SU-DHL-6 (cell line): ENCODE measurements around the gene TNPO1.

Experiments
- H2AFZ ChIP-seq: fragments of 200-600 bp; sonication (generic); 2 replicates; pipeline ENCODE4 v1.6.1; 2014; ENCODE audit warnings: low read depth, mild to moderate bottlenecking, moderate library complexity, mixed read lengths, antibody characterized with exemption, low read length; ENCODE audit not compliant: severe bottlenecking
- H3F3A ChIP-seq: fragments of 200-600 bp; shearing (Covaris generic); 2 replicates; pipeline ENCODE4 v1.6.0; 2016; ENCODE audit warnings: antibody characterized with exemption, mild to moderate bottlenecking; ENCODE audit not compliant: insufficient read depth
- H3K27ac ChIP-seq: fragments of 200-600 bp; sonication (generic); 2 replicates; pipeline ENCODE4 v1.5.1; 2016; ENCODE audit warnings: low read depth, mild to moderate bottlenecking, low read length, moderate library complexity, mixed read lengths
- H3K27me3 ChIP-seq: fragments of 200-600 bp; sonication (generic), shearing (Covaris generic); 2 replicates; pipeline ENCODE4 v1.6.0; 2014; ENCODE audit warnings: mild to moderate bottlenecking, low read length
- H3K36me3 ChIP-seq: fragments of 200-600 bp; sonication (generic); 2 replicates; pipeline ENCODE4 v1.6.1; 2014; ENCODE audit warnings: mild to moderate bottlenecking, low read length, mixed read lengths
- H3K4me2 ChIP-seq: fragments of 300-600, 200-600 bp; shearing (Covaris generic), sonication (generic); 2 replicates; pipeline ENCODE4 v1.6.0; 2014; ENCODE audit warnings: low read length, low read depth, mild to moderate bottlenecking; ENCODE audit not compliant: poor library complexity, severe bottlenecking
- H3K4me3 ChIP-seq: fragments of 200-600 bp; sonication (generic); 2 replicates; pipeline ENCODE4 v1.5.1; 2014; ENCODE audit warnings: antibody characterized with exemption, low read length, mild to moderate bottlenecking, mixed read lengths; ENCODE audit not compliant: insufficient read depth, poor library complexity, severe bottlenecking
- H3K79me2 ChIP-seq: fragments of 200-600 bp; sonication (generic); 2 replicates; pipeline ENCODE4 v1.6.1; 2014; ENCODE audit warnings: mild to moderate bottlenecking, low read length, moderate library complexity; ENCODE audit not compliant: insufficient read depth
- H3K9ac ChIP-seq: fragments of 200-600 bp; sonication (generic); 2 replicates; pipeline ENCODE4 v1.7.0; 2014; ENCODE audit warnings: mild to moderate bottlenecking, low read length
- H3K9me2 ChIP-seq: fragments of 200-600 bp; sonication (generic); replicated peaks from 2 replicates; pipeline ENCODE4 v1.6.1; 2014; ENCODE audit warnings: low read length; ENCODE audit not compliant: insufficient read depth
- H3K9me3 ChIP-seq: fragments of 200-600 bp; sonication (generic); 2 replicates; pipeline ENCODE4 v1.6.1; 2014; ENCODE audit warnings: low read length, mixed read lengths; ENCODE audit not compliant: insufficient read depth
- H4K20me1 ChIP-seq: fragments of 200-600 bp; sonication (generic); 2 replicates; pipeline ENCODE4 v1.6.1; 2014; ENCODE audit warnings: low read depth, mild to moderate bottlenecking, antibody characterized with exemption, low read length, moderate library complexity, mixed read lengths
- EZH2phosphoT487 ChIP-seq: fragments of 200-600 bp; sonication (generic), shearing (Covaris generic); conservative IDR thresholded peaks from 2 replicates; pipeline ENCODE4 v1.6.1; 2018; ENCODE audit warnings: mild to moderate bottlenecking, antibody characterized with exemption, low read length, moderate library complexity, mixed read lengths
- TF ChIP-seq, protein P1 (sequence below): fragments of 200-600 bp; sonication (generic); IDR thresholded peaks from one replicate; pipeline ENCODE4 v1.5.1; 2017; ENCODE audit warnings: antibody characterized with exemption, mild to moderate bottlenecking, low read length, moderate library complexity; ENCODE audit not compliant: insufficient read depth, poor library complexity, severe bottlenecking

The TNPO1 gene

DNA sequence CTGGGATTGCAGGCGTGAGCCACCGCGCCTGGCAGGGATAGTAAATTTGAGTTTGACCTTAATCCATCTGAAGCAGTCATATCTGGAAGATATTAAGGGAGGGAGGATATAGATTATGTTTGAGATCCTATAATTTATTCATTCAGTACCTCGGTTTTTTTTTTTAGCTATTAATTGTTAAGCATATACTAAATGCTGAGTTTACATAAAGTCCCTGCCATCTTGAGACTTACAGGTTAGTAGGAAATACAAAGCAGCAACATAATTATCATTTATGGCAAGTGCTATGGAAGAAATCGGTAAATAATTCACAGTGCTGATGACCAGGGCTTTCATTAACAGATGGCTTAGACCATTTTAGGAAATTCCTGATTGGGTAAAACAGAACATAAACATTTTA lies 72.9 kb downstream of the TNPO1 start:
- peaks cover 65% of the 10 kb centered on the region for H3K36me3 ChIP-seq
- H3F3A ChIP-seq: no peaks in the 10 kb centered on the region
- H3K27me3 ChIP-seq: no peaks in the 10 kb centered on the region
- no peak overlapping the region for H3K4me3 ChIP-seq
- TF ChIP-seq, protein P1, sequence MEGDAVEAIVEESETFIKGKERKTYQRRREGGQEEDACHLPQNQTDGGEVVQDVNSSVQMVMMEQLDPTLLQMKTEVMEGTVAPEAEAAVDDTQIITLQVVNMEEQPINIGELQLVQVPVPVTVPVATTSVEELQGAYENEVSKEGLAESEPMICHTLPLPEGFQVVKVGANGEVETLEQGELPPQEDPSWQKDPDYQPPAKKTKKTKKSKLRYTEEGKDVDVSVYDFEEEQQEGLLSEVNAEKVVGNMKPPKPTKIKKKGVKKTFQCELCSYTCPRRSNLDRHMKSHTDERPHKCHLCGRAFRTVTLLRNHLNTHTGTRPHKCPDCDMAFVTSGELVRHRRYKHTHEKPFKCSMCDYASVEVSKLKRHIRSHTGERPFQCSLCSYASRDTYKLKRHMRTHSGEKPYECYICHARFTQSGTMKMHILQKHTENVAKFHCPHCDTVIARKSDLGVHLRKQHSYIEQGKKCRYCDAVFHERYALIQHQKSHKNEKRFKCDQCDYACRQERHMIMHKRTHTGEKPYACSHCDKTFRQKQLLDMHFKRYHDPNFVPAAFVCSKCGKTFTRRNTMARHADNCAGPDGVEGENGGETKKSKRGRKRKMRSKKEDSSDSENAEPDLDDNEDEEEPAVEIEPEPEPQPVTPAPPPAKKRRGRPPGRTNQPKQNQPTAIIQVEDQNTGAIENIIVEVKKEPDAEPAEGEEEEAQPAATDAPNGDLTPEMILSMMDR: no peak
- no peak for TF ChIP-seq EZH2phosphoT487
- H3K9me2 ChIP-seq: no peaks in the 10 kb centered on the region
- no peak overlapping the region for H3K4me2 ChIP-seq
- no peaks in the 10 kb centered on the region for H3K9me3 ChIP-seq
- H3K9ac ChIP-seq: no peak overlapping the region
- peaks cover 5% of the 10 kb centered on the region; the same call in 1 of the 2 replicates for H3K79me2 ChIP-seq
- H3K27ac ChIP-seq: no peak overlapping the region
- H4K20me1 ChIP-seq: no peaks in the 10 kb centered on the region
- H2AFZ ChIP-seq: no peak overlapping the region

DNA sequence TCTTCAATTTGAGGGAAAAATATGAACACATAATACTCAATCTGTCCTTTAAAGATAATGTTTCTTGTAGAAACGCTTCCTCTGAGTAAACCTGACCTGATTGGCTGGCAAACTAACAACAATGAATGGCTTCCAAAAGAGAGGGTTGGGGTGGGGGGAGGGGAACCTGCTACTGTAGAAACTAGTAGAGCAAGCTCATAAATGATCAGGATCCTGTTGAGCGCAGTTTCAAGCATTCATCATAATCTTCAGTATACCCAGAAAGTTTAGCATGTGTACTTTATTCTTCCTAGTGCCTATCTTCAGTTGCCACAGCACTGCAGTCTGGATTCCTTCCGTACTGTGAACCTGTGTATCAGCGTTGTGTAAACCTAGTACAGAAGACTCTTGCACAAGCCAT lies 76.4 kb downstream of the TNPO1 start:
- Histone ChIP-seq H3K27ac (no peak overlapping the region), H3K36me3 (peaks cover 71% of the 10 kb centered on the region), H3K9ac (no peak overlapping the region), H2AFZ (no peak overlapping the region), H3K9me2 (no peaks in the 10 kb centered on the region), H3F3A (peaks cover 1% of the 10 kb centered on the region; the same call in 1 of the 2 replicates), H4K20me1 (0 out of 2 replicates have a peak, but pooled peaks cover 4% of the 10 kb centered on the region), H3K4me3 (no peak overlapping the region), H3K79me2 (peaks cover 6% of the 10 kb centered on the region; the same call in 1 of the 2 replicates), H3K27me3 (no peaks in the 10 kb centered on the region), H3K4me2 (no peak overlapping the region), H3K9me3 (no peaks in the 10 kb centered on the region)
- TF ChIP-seq, protein P1: no peak
- TF ChIP-seq EZH2phosphoT487: no peak

DNA sequence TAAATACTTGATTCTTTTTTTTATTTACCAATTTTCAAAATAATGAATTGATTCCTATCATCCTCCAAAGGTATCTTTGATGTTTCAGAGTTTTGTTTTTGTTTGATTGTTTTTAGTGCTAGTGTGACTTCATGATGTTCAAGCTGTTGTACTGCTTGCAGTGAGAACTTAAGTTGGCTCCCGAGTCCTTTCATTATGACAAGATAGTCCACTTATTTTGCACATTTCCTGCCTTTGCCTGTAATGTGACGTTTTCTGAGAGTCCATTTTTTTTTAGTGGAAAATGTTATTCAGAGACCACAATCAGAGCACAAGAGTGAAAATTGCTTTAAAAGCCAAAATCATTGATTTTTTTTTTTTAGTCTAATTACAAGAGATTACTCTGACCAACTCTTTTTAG lies 79.3 kb downstream of the TNPO1 start:
- Histone ChIP-seq H3K9me2 (no peaks in the 10 kb centered on the region), H2AFZ (no peak overlapping the region), H3K27ac (no peak overlapping the region), H3K27me3 (no peaks in the 10 kb centered on the region), H4K20me1 (0 out of 2 replicates have a peak, but pooled peaks cover 10% of the 10 kb centered on the region), H3K36me3 (peaks cover 82% of the 10 kb centered on the region), H3K9ac (no peak overlapping the region), H3K4me2 (no peak overlapping the region), H3K79me2 (peaks cover 6% of the 10 kb centered on the region; the same call in 1 of the 2 replicates), H3K4me3 (no peak overlapping the region), H3F3A (peaks cover 4% of the 10 kb centered on the region), H3K9me3 (no peaks in the 10 kb centered on the region)
- no peak for TF ChIP-seq EZH2phosphoT487
- TF ChIP-seq, protein P1: no peak
